Panc1 (cell line): Measurements from ENCODE around the gene DAB2IP.

Source experiments
- CTCF ChIP-seq: fragments of 450-650 bp; IDR thresholded peaks from 2 replicates; pipeline ENCODE4 v1.5.1; 2017; ENCODE audit warnings: mild to moderate bottlenecking
- POLR2AphosphoS5 ChIP-seq: IDR thresholded peaks from 2 replicates; pipeline ENCODE4 v1.6.1; 2012; ENCODE audit warnings: mild to moderate bottlenecking, low read depth, low read length, moderate library complexity

GRCh38 chr9:121786543-121786948 is 135.1 kb downstream of the DAB2IP start:
- no peak for TF ChIP-seq CTCF
- no peak for TF ChIP-seq POLR2AphosphoS5
